ENCODE results near the gene DYRK1B.

GRCh38 chr19:39792999-39793546, 40.9 kb downstream of the DYRK1B start:
- TF ChIP-seq, protein P1, sequence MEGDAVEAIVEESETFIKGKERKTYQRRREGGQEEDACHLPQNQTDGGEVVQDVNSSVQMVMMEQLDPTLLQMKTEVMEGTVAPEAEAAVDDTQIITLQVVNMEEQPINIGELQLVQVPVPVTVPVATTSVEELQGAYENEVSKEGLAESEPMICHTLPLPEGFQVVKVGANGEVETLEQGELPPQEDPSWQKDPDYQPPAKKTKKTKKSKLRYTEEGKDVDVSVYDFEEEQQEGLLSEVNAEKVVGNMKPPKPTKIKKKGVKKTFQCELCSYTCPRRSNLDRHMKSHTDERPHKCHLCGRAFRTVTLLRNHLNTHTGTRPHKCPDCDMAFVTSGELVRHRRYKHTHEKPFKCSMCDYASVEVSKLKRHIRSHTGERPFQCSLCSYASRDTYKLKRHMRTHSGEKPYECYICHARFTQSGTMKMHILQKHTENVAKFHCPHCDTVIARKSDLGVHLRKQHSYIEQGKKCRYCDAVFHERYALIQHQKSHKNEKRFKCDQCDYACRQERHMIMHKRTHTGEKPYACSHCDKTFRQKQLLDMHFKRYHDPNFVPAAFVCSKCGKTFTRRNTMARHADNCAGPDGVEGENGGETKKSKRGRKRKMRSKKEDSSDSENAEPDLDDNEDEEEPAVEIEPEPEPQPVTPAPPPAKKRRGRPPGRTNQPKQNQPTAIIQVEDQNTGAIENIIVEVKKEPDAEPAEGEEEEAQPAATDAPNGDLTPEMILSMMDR (conservative IDR thresholded peaks at IDR 0.05; ENCODE audit: low read depth, low read length): peak; percentile 90
- no peak for TF ChIP-seq EZH2 (IDR thresholded peaks at IDR 0.05; ENCODE audit: low read length, unreplicated experiment)
